HG03378 (cell line): Measurements from ENCODE around the gene LRP5.
"Not testable (repeated sequence)": the region's sequence is repeated elsewhere in the genome, so short reads cannot be mapped to it uniquely, and the experiment has no call there.

Experiments
- ATAC-seq: cut with Tn5 transposase; IDR thresholded peaks from one replicate; pipeline ENCODE4 v1.9.1; 2021; ENCODE audit warnings: mild to moderate bottlenecking, moderate library complexity; ENCODE audit not compliant: unreplicated experiment

Gene LRP5

GRCh38 chr11:68413591-68413999 is 101.2 kb downstream of the LRP5 start:
- no peak for ATAC-seq

DNA sequence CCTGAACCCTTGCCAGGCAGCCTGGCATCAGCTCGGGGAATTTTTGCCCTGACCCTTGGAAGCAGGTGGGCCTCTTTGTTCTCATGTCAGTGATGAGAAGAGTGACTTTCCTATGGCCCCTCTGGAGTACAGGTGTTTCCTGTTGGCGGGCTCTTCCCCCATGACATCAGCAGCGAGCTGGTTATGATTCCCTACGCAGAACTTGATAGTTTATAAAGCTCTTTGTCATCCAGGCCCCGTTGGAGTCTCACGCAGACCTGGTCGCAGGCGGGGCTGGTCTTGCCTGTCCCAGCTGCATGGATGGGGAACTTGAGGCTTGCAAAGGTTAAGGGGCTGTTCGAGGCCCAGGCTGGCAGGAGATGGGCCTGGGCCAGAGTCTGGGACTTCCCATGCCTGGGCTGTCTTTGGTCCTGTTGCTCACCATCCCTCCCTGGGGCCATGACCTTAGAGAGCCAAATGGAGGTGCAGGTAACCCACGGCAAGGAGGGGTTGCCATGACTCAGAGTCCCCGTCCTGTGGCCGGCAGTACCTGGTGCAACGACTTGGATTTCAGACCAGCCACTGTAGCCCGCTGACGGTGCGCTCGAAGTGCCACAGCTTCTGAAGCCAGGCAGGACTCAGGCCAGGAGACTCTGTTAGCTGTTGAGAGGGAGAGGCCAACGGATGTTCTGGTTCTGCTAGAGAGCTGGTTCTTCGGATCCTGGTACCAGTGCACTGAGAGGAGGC is 102.3 kb downstream of the LRP5 start:
- no peak for ATAC-seq

DNA sequence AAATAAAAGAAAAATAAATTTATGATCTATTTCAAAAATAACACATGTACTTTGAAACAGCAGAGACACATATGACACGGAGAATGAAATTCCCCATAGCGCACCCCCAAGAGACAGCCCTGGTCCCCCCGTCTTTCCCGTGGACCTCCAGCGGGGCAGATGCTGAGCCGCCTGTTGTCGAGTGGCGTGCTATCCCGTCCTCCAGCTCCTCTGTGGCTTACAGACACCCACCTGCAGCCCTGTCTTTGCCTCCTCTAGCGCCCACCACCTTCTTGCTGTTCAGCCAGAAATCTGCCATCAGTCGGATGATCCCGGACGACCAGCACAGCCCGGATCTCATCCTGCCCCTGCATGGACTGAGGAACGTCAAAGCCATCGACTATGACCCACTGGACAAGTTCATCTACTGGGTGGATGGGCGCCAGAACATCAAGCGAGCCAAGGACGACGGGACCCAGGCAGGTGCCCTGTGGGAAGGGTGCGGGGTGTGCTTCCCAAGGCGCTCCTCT is 103.7 kb downstream of the LRP5 start:
- no peak for ATAC-seq

- no peak for ATAC-seq
These were observed 106.3 kb downstream of the LRP5 start for GRCh38 chr11:68418648-68419047.

- ATAC-seq: no peak
These were observed 107.8 kb downstream of the LRP5 start for GRCh38 chr11:68420171-68420570.

DNA sequence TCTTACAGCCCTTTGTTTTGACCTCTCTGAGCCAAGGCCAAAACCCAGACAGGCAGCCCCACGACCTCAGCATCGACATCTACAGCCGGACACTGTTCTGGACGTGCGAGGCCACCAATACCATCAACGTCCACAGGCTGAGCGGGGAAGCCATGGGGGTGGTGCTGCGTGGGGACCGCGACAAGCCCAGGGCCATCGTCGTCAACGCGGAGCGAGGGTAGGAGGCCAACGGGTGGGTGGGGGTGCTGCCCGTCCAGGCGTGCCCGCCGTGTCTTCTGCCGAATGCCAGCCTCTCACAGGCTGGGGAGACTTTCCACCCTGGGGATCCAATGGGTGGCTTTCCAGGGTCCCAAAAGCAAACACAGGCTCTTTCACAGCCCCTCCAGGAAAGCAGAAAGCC is 111.1 kb downstream of the LRP5 start:
- ATAC-seq: no peak

GRCh38 chr11:68424101-68424632 is 111.8 kb downstream of the LRP5 start:
- no peak for ATAC-seq

DNA sequence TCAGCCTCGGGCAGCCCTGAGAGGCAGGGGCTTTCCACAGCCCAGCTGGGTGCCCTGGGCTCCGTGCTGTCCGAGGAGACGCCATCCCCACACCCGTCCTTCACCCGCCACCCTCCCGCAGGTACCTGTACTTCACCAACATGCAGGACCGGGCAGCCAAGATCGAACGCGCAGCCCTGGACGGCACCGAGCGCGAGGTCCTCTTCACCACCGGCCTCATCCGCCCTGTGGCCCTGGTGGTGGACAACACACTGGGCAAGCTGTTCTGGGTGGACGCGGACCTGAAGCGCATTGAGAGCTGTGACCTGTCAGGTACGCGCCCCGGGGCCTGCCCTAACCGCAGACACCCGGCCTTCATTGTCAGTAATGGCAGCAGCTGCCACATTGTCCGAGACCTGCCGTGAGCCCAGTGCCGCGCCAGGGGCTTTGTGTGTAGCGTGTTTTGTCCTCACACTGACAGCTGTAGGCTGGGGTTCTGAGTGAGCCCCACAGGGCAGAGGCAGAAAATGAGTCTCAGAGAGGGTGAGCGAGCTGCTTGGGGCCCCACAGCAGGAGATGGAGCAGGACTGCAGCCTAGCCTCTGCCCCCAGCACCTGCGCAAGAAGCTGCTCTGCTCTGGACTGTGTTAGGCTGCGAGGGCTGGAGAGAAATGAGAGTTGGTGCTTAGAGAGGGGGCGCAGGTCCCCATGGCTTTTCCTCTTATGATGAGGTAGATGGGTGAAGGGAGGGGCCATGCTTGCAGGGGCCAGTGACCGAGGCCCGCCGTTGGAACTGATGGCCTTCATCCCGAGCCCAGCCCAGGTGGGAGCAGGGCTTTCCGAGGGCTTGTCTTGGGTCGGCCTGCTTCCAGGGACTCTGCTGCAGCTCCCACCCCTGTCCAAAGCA is 112.8 kb downstream of the LRP5 start:
- no peak for ATAC-seq

DNA sequence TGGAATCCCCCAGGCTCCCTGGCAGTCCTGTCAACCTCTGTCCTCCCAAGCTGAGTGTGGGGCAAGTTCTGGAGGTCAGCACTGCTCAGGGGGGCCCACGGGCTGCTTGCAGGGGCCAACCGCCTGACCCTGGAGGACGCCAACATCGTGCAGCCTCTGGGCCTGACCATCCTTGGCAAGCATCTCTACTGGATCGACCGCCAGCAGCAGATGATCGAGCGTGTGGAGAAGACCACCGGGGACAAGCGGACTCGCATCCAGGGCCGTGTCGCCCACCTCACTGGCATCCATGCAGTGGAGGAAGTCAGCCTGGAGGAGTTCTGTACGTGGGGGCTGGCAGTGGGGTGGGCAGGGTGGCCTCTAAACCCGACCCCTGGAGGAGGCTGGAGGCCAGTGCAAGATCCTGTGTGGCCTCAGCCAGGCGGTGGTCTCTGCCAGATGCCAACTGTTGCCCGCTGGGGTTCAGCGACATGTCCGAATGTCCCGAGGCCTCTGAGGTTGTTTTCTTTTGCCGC is 113.5 kb downstream of the LRP5 start:
- ATAC-seq: no peak

GRCh38 chr11:68429661-68430060 is 117.3 kb downstream of the LRP5 start:
- no peak for ATAC-seq

DNA sequence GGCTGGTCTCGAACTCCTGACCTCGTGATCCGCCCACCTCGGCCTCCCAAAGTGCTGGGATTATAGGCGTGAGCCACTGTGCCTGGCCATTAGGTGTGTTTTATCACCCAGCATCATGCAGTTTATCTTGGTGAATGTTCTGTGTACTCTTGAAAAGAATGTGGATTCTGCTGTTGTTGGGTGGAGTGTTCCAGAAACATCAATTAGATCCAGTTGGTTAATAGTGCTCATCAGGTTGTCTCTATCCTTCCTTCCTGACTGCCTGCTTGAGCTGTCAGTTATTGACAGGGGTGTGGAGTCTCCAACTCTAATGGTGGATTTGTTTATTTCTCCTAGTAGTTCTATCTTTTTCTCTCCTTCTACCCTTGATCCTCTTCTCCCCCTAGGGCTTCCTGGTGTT is 118.0 kb downstream of the LRP5 start:
- ATAC-seq: no peak

- no peak for ATAC-seq
These were observed 118.4 kb downstream of the LRP5 start for GRCh38 chr11:68430801-68431200.

- ATAC-seq: no peak
These were observed 119.7 kb downstream of the LRP5 start for GRCh38 chr11:68431984-68432645.

DNA sequence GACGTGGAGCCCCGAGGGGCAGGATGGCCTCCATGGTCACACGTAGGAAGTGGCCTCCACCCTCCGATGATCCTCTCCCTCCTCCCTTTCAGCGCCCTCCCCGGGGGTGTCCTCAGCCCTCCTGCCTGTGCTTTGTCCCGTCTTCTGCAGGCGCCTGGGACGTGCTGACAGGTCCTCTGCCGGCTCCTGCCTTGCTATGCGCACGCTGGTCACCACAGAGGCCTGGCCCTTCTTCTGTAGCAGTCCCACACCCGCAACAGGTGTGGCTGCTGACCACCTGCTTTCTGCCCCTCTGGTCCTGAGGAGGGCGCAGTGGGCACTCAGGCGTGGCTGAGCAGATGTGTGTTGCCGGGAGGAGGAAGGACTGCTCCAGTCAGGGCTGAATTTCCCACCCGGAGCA is 120.5 kb downstream of the LRP5 start:
- no peak for ATAC-seq

DNA sequence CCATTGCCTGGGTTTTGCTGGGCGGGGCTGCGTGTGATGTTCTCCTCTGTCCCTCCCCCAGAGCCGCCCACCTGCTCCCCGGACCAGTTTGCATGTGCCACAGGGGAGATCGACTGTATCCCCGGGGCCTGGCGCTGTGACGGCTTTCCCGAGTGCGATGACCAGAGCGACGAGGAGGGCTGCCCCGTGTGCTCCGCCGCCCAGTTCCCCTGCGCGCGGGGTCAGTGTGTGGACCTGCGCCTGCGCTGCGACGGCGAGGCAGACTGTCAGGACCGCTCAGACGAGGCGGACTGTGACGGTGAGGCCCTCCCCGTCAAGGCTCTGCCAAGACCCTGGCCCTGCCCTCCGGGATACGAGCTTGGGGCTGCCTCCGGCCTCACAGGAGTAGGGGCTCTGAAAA is 121.2 kb downstream of the LRP5 start:
- no peak for ATAC-seq

GRCh38 chr11:68434159-68434558 is 121.8 kb downstream of the LRP5 start:
- ATAC-seq: not testable (repeated sequence)

- ATAC-seq: no peak
These were observed 123.9 kb downstream of the LRP5 start for GRCh38 chr11:68436162-68436888.

GRCh38 chr11:68436985-68437926 is 124.9 kb downstream of the LRP5 start:
- no peak for ATAC-seq
